ENCODE data around the gene IGF2.
A peak's percentile ranks its signal among the peaks of the same experiment; 100 is the strongest.

The IGF2 gene

GRCh38 chr11:2158296-2158737 lies 19.1 kb upstream of the IGF2 start:
- Histone ChIP-seq H2AFZ (ENCODE audit: insufficient read depth, low read length, poor library complexity) (no peak overlapping the region), H3K9me3 (ENCODE audit: insufficient read depth, low read depth, low read length) (no peaks in the 10 kb centered on the region), H3K79me1 (ENCODE audit: low read length) (no peaks in the 10 kb centered on the region), H3K9ac (ENCODE audit: low read length) (no peak overlapping the region), H3K4me2 (ENCODE audit: low read length) (no peak overlapping the region), H3K27me3 (ENCODE audit: insufficient read depth, low read length) (no peaks in the 10 kb centered on the region), H3K4me1 (ENCODE audit: control insufficient read depth in 1 of 2, insufficient read depth in 2 of 2, low read length in 2 of 2) (no peaks in the 10 kb centered on the region), H3K14ac (ENCODE audit: low read length) (no peak overlapping the region), H3K27ac (ENCODE audit: low read depth, low read length) (no peak overlapping the region), H2AK5ac (ENCODE audit: low read length) (no peak overlapping the region), H3K4ac (ENCODE audit: low read depth, low read length) (no peak overlapping the region), H4K12ac (ENCODE audit: low read depth, low read length) (no peak overlapping the region), H2BK120ac (ENCODE audit: insufficient read depth, low read length, poor library complexity) (no peak overlapping the region), H2BK5ac (ENCODE audit: low read depth, low read length, poor library complexity) (no peak overlapping the region), H3K18ac (ENCODE audit: low read length) (no peak overlapping the region), H3K36me3 (ENCODE audit: control insufficient read depth in 1 of 2, insufficient read depth in 2 of 2, low read length in 2 of 2) (no peaks in the 10 kb centered on the region), H4K91ac (ENCODE audit: low read depth, low read length) (no peak overlapping the region), H3K4me3 (ENCODE audit: low read depth, low read length) (no peak overlapping the region), H2BK12ac (ENCODE audit: low read length) (no peak overlapping the region), H3K79me2 (ENCODE audit: control insufficient read depth, insufficient read depth, low read length, poor library complexity) (no peaks in the 10 kb centered on the region), H4K8ac (ENCODE audit: low read depth, low read length) (no peak overlapping the region), H3K23ac (ENCODE audit: low read length) (no peak overlapping the region)
- DNase-seq: no peak
- no CpG with 5 or more reads among the region's 13 CpGs for WGBS (ENCODE audit: extremely low coverage, insufficient coverage, insufficient read length)

GRCh38 chr11:2157294-2158040 lies 18.3 kb upstream of the IGF2 start:
- H3K4me3 ChIP-seq (ENCODE audit: low read depth, low read length): no peak overlapping the region
- DNase-seq: no peak
- WGBS (ENCODE audit: extremely low coverage, insufficient coverage, insufficient read length): no CpG with 5 or more reads among the region's 18 CpGs
- H3K23ac ChIP-seq (ENCODE audit: low read length): no peak overlapping the region
- H3K79me2 ChIP-seq (ENCODE audit: control insufficient read depth, insufficient read depth, low read length, poor library complexity): no peaks in the 10 kb centered on the region
- H4K91ac ChIP-seq (ENCODE audit: low read depth, low read length): no peak overlapping the region
- H3K14ac ChIP-seq (ENCODE audit: low read length): no peak overlapping the region
- H2AK5ac ChIP-seq (ENCODE audit: low read length): no peak overlapping the region
- H2BK5ac ChIP-seq (ENCODE audit: low read depth, low read length, poor library complexity): no peak overlapping the region
- H3K4ac ChIP-seq (ENCODE audit: low read depth, low read length): no peak overlapping the region
- H3K9ac ChIP-seq (ENCODE audit: low read length): no peak overlapping the region
- no peaks in the 10 kb centered on the region for H3K36me3 ChIP-seq (ENCODE audit: control insufficient read depth in 1 of 2, insufficient read depth in 2 of 2, low read length in 2 of 2)
- H3K79me1 ChIP-seq (ENCODE audit: low read length): no peaks in the 10 kb centered on the region
- no peak overlapping the region for H3K4me2 ChIP-seq (ENCODE audit: low read length)
- H2BK120ac ChIP-seq (ENCODE audit: insufficient read depth, low read length, poor library complexity): no peak overlapping the region
- H2AFZ ChIP-seq (ENCODE audit: insufficient read depth, low read length, poor library complexity): no peak overlapping the region
- H3K27ac ChIP-seq (ENCODE audit: low read depth, low read length): no peak overlapping the region
- no peak overlapping the region for H4K8ac ChIP-seq (ENCODE audit: low read depth, low read length)
- no peak overlapping the region for H4K12ac ChIP-seq (ENCODE audit: low read depth, low read length)
- no peaks in the 10 kb centered on the region for H3K27me3 ChIP-seq (ENCODE audit: insufficient read depth, low read length)
- H3K18ac ChIP-seq (ENCODE audit: low read length): no peak overlapping the region
- H3K9me3 ChIP-seq (ENCODE audit: insufficient read depth, low read depth, low read length): no peaks in the 10 kb centered on the region
- no peak overlapping the region for H2BK12ac ChIP-seq (ENCODE audit: low read length)
- no peaks in the 10 kb centered on the region for H3K4me1 ChIP-seq (ENCODE audit: control insufficient read depth in 1 of 2, insufficient read depth in 2 of 2, low read length in 2 of 2)

GRCh38 chr11:2156416-2157182 lies 17.4 kb upstream of the IGF2 start:
- Histone ChIP-seq H3K23ac (ENCODE audit: low read length) (no peak overlapping the region), H3K79me1 (ENCODE audit: low read length) (no peaks in the 10 kb centered on the region), H2AK5ac (ENCODE audit: low read length) (no peak overlapping the region), H3K36me3 (ENCODE audit: control insufficient read depth in 1 of 2, insufficient read depth in 2 of 2, low read length in 2 of 2) (no peaks in the 10 kb centered on the region), H3K4me3 (ENCODE audit: low read depth, low read length) (no peak overlapping the region), H3K4me1 (ENCODE audit: control insufficient read depth in 1 of 2, insufficient read depth in 2 of 2, low read length in 2 of 2) (no peaks in the 10 kb centered on the region), H2BK120ac (ENCODE audit: insufficient read depth, low read length, poor library complexity) (no peak overlapping the region), H3K27ac (ENCODE audit: low read depth, low read length) (no peak overlapping the region), H3K27me3 (ENCODE audit: insufficient read depth, low read length) (no peaks in the 10 kb centered on the region), H4K91ac (ENCODE audit: low read depth, low read length) (no peak overlapping the region), H3K79me2 (ENCODE audit: control insufficient read depth, insufficient read depth, low read length, poor library complexity) (no peaks in the 10 kb centered on the region), H3K14ac (ENCODE audit: low read length) (no peak overlapping the region), H3K9ac (ENCODE audit: low read length) (no peak overlapping the region), H4K12ac (ENCODE audit: low read depth, low read length) (no peak overlapping the region), H2AFZ (ENCODE audit: insufficient read depth, low read length, poor library complexity) (no peak overlapping the region), H3K4me2 (ENCODE audit: low read length) (no peak overlapping the region), H2BK5ac (ENCODE audit: low read depth, low read length, poor library complexity) (no peak overlapping the region), H3K18ac (ENCODE audit: low read length) (no peak overlapping the region), H3K4ac (ENCODE audit: low read depth, low read length) (no peak overlapping the region), H4K8ac (ENCODE audit: low read depth, low read length) (no peak overlapping the region), H3K9me3 (ENCODE audit: insufficient read depth, low read depth, low read length) (no peaks in the 10 kb centered on the region), H2BK12ac (ENCODE audit: low read length) (no peak overlapping the region)
- no CpG with 5 or more reads among the region's 19 CpGs for WGBS (ENCODE audit: extremely low coverage, insufficient coverage, insufficient read length)
- peak; percentile 63 to 87 for DNase-seq

- Histone ChIP-seq H2BK5ac (ENCODE audit: low read depth, low read length, poor library complexity) (no peak overlapping the region), H4K12ac (ENCODE audit: low read depth, low read length) (no peak overlapping the region), H3K14ac (ENCODE audit: low read length) (no peak overlapping the region), H3K18ac (ENCODE audit: low read length) (no peak overlapping the region), H3K4me1 (ENCODE audit: control insufficient read depth in 1 of 2, insufficient read depth in 2 of 2, low read length in 2 of 2) (no peaks in the 10 kb centered on the region), H3K36me3 (ENCODE audit: control insufficient read depth in 1 of 2, insufficient read depth in 2 of 2, low read length in 2 of 2) (no peaks in the 10 kb centered on the region), H2BK120ac (ENCODE audit: insufficient read depth, low read length, poor library complexity) (no peak overlapping the region), H2AK5ac (ENCODE audit: low read length) (no peak overlapping the region), H3K9me3 (ENCODE audit: insufficient read depth, low read depth, low read length) (no peaks in the 10 kb centered on the region), H3K4ac (ENCODE audit: low read depth, low read length) (no peak overlapping the region), H3K4me3 (ENCODE audit: low read depth, low read length) (no peak overlapping the region), H4K8ac (ENCODE audit: low read depth, low read length) (no peak overlapping the region), H3K79me1 (ENCODE audit: low read length) (peaks cover 2% of the 10 kb centered on the region), H3K23ac (ENCODE audit: low read length) (no peak overlapping the region), H3K79me2 (ENCODE audit: control insufficient read depth, insufficient read depth, low read length, poor library complexity) (no peaks in the 10 kb centered on the region), H3K9ac (ENCODE audit: low read length) (no peak overlapping the region), H3K27ac (ENCODE audit: low read depth, low read length) (no peak overlapping the region), H2BK12ac (ENCODE audit: low read length) (no peak overlapping the region), H3K27me3 (ENCODE audit: insufficient read depth, low read length) (no peaks in the 10 kb centered on the region), H2AFZ (ENCODE audit: insufficient read depth, low read length, poor library complexity) (no peak overlapping the region), H4K91ac (ENCODE audit: low read depth, low read length) (no peak overlapping the region), H3K4me2 (ENCODE audit: low read length) (no peak overlapping the region)
- WGBS (ENCODE audit: extremely low coverage, insufficient coverage, insufficient read length): no CpG with 5 or more reads among the region's 29 CpGs
- DNase-seq: no peak
Observed at GRCh38 chr11:2155511-2155910, 16.3 kb upstream of the IGF2 start.

Data from trophoblast cell (in vitro differentiated cells and primary cell).